SU-DHL-6 (cell line): Measurements from ENCODE around the gene ACSS2.
"Not testable (repeated sequence)": the region's sequence is repeated elsewhere in the genome, so short reads cannot be mapped to it uniquely, and the experiment has no call there.

Experiments used
- EZH2phosphoT487 ChIP-seq: fragments of 200-600 bp; sonication (generic), shearing (Covaris generic); conservative IDR thresholded peaks from 2 replicates; pipeline ENCODE4 v1.6.1; 2018; ENCODE audit warnings: mild to moderate bottlenecking, antibody characterized with exemption, low read length, moderate library complexity, mixed read lengths
- TF ChIP-seq, protein P1 (sequence below): fragments of 200-600 bp; sonication (generic); IDR thresholded peaks from one replicate; pipeline ENCODE4 v1.5.1; 2017; ENCODE audit warnings: antibody characterized with exemption, mild to moderate bottlenecking, low read length, moderate library complexity; ENCODE audit not compliant: insufficient read depth, poor library complexity, severe bottlenecking

DNA sequence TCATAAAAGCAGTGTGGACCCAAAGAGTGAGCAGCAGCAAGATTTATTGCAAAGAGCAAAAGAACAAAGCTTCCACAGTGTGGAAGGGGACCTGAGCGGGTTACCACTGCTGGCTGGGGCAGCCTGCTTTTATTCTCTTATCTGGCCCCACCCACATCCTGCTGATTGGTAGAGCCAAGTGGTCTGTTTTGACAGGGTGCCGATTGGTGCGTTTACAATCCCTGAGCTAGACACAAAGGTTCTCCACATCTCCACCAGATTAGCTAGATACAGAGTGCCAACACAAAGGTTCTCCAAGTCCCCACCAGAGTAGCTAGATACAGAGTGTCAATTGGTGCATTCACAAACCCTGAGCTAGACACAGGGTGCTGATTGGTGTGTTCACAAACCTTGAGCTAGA, 21.7 kb downstream of the ACSS2 start:
- TF ChIP-seq, protein P1, sequence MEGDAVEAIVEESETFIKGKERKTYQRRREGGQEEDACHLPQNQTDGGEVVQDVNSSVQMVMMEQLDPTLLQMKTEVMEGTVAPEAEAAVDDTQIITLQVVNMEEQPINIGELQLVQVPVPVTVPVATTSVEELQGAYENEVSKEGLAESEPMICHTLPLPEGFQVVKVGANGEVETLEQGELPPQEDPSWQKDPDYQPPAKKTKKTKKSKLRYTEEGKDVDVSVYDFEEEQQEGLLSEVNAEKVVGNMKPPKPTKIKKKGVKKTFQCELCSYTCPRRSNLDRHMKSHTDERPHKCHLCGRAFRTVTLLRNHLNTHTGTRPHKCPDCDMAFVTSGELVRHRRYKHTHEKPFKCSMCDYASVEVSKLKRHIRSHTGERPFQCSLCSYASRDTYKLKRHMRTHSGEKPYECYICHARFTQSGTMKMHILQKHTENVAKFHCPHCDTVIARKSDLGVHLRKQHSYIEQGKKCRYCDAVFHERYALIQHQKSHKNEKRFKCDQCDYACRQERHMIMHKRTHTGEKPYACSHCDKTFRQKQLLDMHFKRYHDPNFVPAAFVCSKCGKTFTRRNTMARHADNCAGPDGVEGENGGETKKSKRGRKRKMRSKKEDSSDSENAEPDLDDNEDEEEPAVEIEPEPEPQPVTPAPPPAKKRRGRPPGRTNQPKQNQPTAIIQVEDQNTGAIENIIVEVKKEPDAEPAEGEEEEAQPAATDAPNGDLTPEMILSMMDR: not testable (repeated sequence)
- TF ChIP-seq EZH2phosphoT487: not testable (repeated sequence)
